Lower lobe of right lung (tissue), 2 donors: ENCODE data around the gene ACTL6B. TPM values are rescaled to one million over a fixed set of nuclear protein-coding genes. Genes with fewer than 3 reads are reported as not detected.
A peak's percentile ranks its signal among the peaks of the same experiment; 100 is the strongest.

ENCODE experiments used
- ATAC-seq, 2 donors: fragments of 200-7000 bp; cut with Tn5 transposase; one replicate each; pipeline ENCODE4 v1.9.1; 2020 to 2022; ENCODE audit warnings: mild to moderate bottlenecking in 2 of 2, moderate library complexity in 2 of 2
- DNase-seq: peaks from one replicate; pipeline ENCODE4 v3.0.0-alpha.2; 2020
- H3K27ac ChIP-seq: fragments of 200-600 bp; one replicate; pipeline ENCODE4 v1.8.0; 2022
- H3K27me3 ChIP-seq: fragments of 200-600 bp; one replicate; pipeline ENCODE4 v1.8.0; 2022; ENCODE audit warnings: low read depth
- H3K36me3 ChIP-seq: fragments of 200-600 bp; one replicate; pipeline ENCODE4 v1.8.0; 2022; ENCODE audit warnings: mild to moderate bottlenecking
- H3K4me1 ChIP-seq: fragments of 200-600 bp; one replicate; pipeline ENCODE4 v1.8.0; 2022
- H3K4me3 ChIP-seq: fragments of 200-600 bp; one replicate; pipeline ENCODE4 v1.8.0; 2022; ENCODE audit warnings: mild to moderate bottlenecking
- H3K9me3 ChIP-seq: fragments of 200-600 bp; one replicate; pipeline ENCODE4 v1.8.0; 2022
- CTCF ChIP-seq: fragments of 200-600 bp; IDR thresholded peaks from one replicate; pipeline ENCODE4 v1.8.0; 2022; ENCODE audit warnings: antibody characterized with exemption, mild to moderate bottlenecking
- intact Hi-C: fragments of 100-400 bp; cut with DNase I; formaldehyde crosslinking; loops from one replicate; pipeline ENCODE4 v1.11.0; 2022
- total RNA-seq: library from RNA; stranded (reverse); fragmentation: NEBNext Ultra II Directional; extraction: Animal tissue kit (Norgen Biotek cat#: 25700); gene quantifications from one replicate; pipeline ENCODE4 v1.2.1, GENCODE V29; 2021
- donor health status: DM: no; HTN: yes; CAD: no; lungs with severe emphysema.

Gene ACTL6B
- total RNA-seq, 1 donor from 2014 or later, result not detected

- TF ChIP-seq CTCF, result peak; percentile 44
- peak; percentile 85 for ATAC-seq
- Histone ChIP-seq H3K27me3 (peaks cover 14% of the 10 kb centered on the region), H3K36me3 (no peaks in the 10 kb centered on the region), H3K4me3 (peak overlapping the region; percentile 59), H3K4me1 (peaks cover 6% of the 10 kb centered on the region), H3K9me3 (no peaks in the 10 kb centered on the region), H3K27ac (no peak overlapping the region)
- intact Hi-C loops, result no loop called here
- DNase-seq, result peak; percentile 75
Observed at GRCh38 chr7:100632951-100633717, 23.1 kb downstream of the ACTL6B start.

- Histone ChIP-seq H3K9me3 (no peaks in the 10 kb centered on the region), H3K36me3 (no peaks in the 10 kb centered on the region), H3K4me3 (no peak overlapping the region), H3K27ac (no peak overlapping the region), H3K27me3 (peaks cover 14% of the 10 kb centered on the region), H3K4me1 (peaks cover 13% of the 10 kb centered on the region)
- DNase-seq (no peak), ATAC-seq (no peak)
- intact Hi-C loops, result no loop called here
- no peak for TF ChIP-seq CTCF
Observed at GRCh38 chr7:100630066-100630465, 26.2 kb downstream of the ACTL6B start.

- no peak for ATAC-seq
Observed at GRCh38 chr7:100629117-100629716, 27.0 kb downstream of the ACTL6B start.

GRCh38 chr7:100627238-100627549 is 29.1 kb downstream of the ACTL6B start:
- no peak for DNase-seq
- peak in 1 of 2 donors; percentile 4 for ATAC-seq
- Histone ChIP-seq H3K4me3 (no peak overlapping the region), H3K4me1 (peaks cover 6% of the 10 kb centered on the region), H3K27ac (peak overlapping the region; percentile 51), H3K36me3 (no peaks in the 10 kb centered on the region), H3K27me3 (peaks cover 3% of the 10 kb centered on the region), H3K9me3 (no peaks in the 10 kb centered on the region)
- intact Hi-C loops, result no loop called here
- no peak for TF ChIP-seq CTCF

More at GRCh38 chr7:100629117-100629716, 27.0 kb downstream of the ACTL6B start:
- H3K27ac ChIP-seq, result no peak overlapping the region
- DNase-seq, result no peak
- intact Hi-C loops, result no loop called here
- peak; percentile 14 for TF ChIP-seq CTCF
- H3K4me1 ChIP-seq, result peaks cover 13% of the 10 kb centered on the region
- H3K36me3 ChIP-seq, result no peaks in the 10 kb centered on the region
- no peaks in the 10 kb centered on the region for H3K9me3 ChIP-seq
- peaks cover 14% of the 10 kb centered on the region for H3K27me3 ChIP-seq
- no peak overlapping the region for H3K4me3 ChIP-seq

GRCh38 chr7:100626530-100627237 is 29.6 kb downstream of the ACTL6B start:
- Histone ChIP-seq H3K36me3 (no peaks in the 10 kb centered on the region), H3K4me3 (peak overlapping the region; percentile 44), H3K4me1 (peaks cover 6% of the 10 kb centered on the region), H3K9me3 (no peaks in the 10 kb centered on the region), H3K27me3 (no peaks in the 10 kb centered on the region), H3K27ac (peak overlapping the region; percentile 51)
- ATAC-seq, result peak; percentile 96 to 97
- no peak for TF ChIP-seq CTCF
- DNase-seq, result peak; percentile 87
- intact Hi-C loops, result no loop called here
